ENCODE results near the gene GABBR2. TPM values are rescaled to one million over a fixed set of nuclear protein-coding genes. Genes with fewer than 3 reads are reported as not detected.
A peak's percentile ranks its signal among the peaks of the same experiment; 100 is the strongest.

The GABBR2 gene
- total and polyA plus RNA-seq, 9 of the 15 experiments (the other 6 are each of a cell fraction or from before 2014, with no cell fraction given), result 0.15 to 1.9 (median 0.32) TPM

GRCh38 chr9:98310752-98311392 is 397.9 kb downstream of the GABBR2 start (continued):
- TF ChIP-seq BRD9 (IDR thresholded peaks at IDR 0.05; ENCODE audit: low read depth, partially characterized antibody) (peak; percentile 77), TGIF2 (CRISPR knock-in tag; IDR thresholded peaks at IDR 0.05) (no peak), EP300 (IDR thresholded peaks at IDR 0.05; ENCODE audit: low read length) (peak; percentile 85; the same call in 1 of the 2 replicates), GTF2A2 (tag; IDR thresholded peaks at IDR 0.05) (no peak), TEAD4 (IDR thresholded peaks at IDR 0.05; ENCODE audit: low read length) (peak; percentile 73), TEAD4 (CRISPR knock-in tag; IDR thresholded peaks at IDR 0.05; ENCODE audit: borderline replicate concordance) (no peak), NFATC3 (IDR thresholded peaks at IDR 0.05) (no peak), KDM1A (IDR thresholded peaks at IDR 0.05) (0 out of 4 replicates have a peak, but pooled peaks have one; percentile 9 to 27), ZNF668 (CRISPR knock-in tag; IDR thresholded peaks at IDR 0.05) (no peak), JUN (IDR thresholded peaks at IDR 0.05; ENCODE audit: borderline replicate concordance, low read depth, low read length) (peak; percentile 57; the same call in 1 of the 2 replicates), JUN (CRISPR knock-in tag; IDR thresholded peaks at IDR 0.05; ENCODE audit: borderline replicate concordance) (no peak), CREB3L1 (IDR thresholded peaks at IDR 0.05; ENCODE audit: borderline replicate concordance, low read depth) (0 out of 2 replicates have a peak, but pooled peaks have one; percentile 44), ZNF134 (CRISPR knock-in tag; conservative IDR thresholded peaks at IDR 0.05) (no peak), MTA3 (IDR thresholded peaks at IDR 0.05; ENCODE audit: borderline replicate concordance) (no peak), ZNF384 (IDR thresholded peaks at IDR 0.05; ENCODE audit: low read depth, low read length) (no peak), BRD4 (IDR thresholded peaks at IDR 0.05) (no peak), ZNF239 (CRISPR knock-in tag; IDR thresholded peaks at IDR 0.05) (no peak), ZNF146 (CRISPR knock-in tag; IDR thresholded peaks at IDR 0.05; ENCODE audit: unreplicated experiment) (no peak)

Data from K562 (cell line).